ENCODE measurements around the gene PTGFRN.
A peak's percentile ranks its signal among the peaks of the same experiment; 100 is the strongest.
"Not testable (repeated sequence)": the region's sequence is repeated elsewhere in the genome, so short reads cannot be mapped to it uniquely, and the experiment has no call there.

The PTGFRN gene

GRCh38 chr1:116909512-116910378, at the start of gene PTGFRN:
Gene PTGFRN (plus strand): TSS chr1:116909916. CDS start chr1:116910204, 288 bp downstream.
- peak; percentile 91 for DNase-seq (ENCODE audit: low spot score)

- not testable (repeated sequence) for DNase-seq (ENCODE audit: low spot score)
Measured at GRCh38 chr1:116860167-116860566, 49.5 kb upstream of the PTGFRN start.

GRCh38 chr1:116861137-116861536, 48.6 kb upstream of the PTGFRN start:
- DNase-seq (ENCODE audit: low spot score), result peak; percentile 27

GRCh38 chr1:116863031-116863430, 46.7 kb upstream of the PTGFRN start:
- DNase-seq (ENCODE audit: low spot score), result not testable (repeated sequence)

GRCh38 chr1:116866478-116866877, 43.2 kb upstream of the PTGFRN start:
- not testable (repeated sequence) for DNase-seq (ENCODE audit: low spot score)

- no peak for DNase-seq (ENCODE audit: low spot score)
Measured at GRCh38 chr1:116868385-116868784, 41.3 kb upstream of the PTGFRN start.

GRCh38 chr1:116869611-116870010, 40.1 kb upstream of the PTGFRN start:
- DNase-seq (ENCODE audit: low spot score), result no peak

GRCh38 chr1:116870300-116870699, 39.4 kb upstream of the PTGFRN start:
- no peak for DNase-seq (ENCODE audit: low spot score)

GRCh38 chr1:116871779-116872146, 38.0 kb upstream of the PTGFRN start:
- DNase-seq (ENCODE audit: low spot score), result no peak

- no peak for DNase-seq (ENCODE audit: low spot score)
Measured at GRCh38 chr1:116873680-116874271, 35.9 kb upstream of the PTGFRN start.

GRCh38 chr1:116874733-116875249, 34.9 kb upstream of the PTGFRN start:
- DNase-seq (ENCODE audit: low spot score), result no peak

GRCh38 chr1:116875391-116875790, 34.3 kb upstream of the PTGFRN start:
- DNase-seq (ENCODE audit: low spot score), result no peak

GRCh38 chr1:116875946-116876345, 33.8 kb upstream of the PTGFRN start:
- DNase-seq (ENCODE audit: low spot score), result not testable (repeated sequence)

- no peak for DNase-seq (ENCODE audit: low spot score)
Measured at GRCh38 chr1:116877141-116877818, 32.4 kb upstream of the PTGFRN start.

- peak; percentile 38 for DNase-seq (ENCODE audit: low spot score)
Measured at GRCh38 chr1:116878804-116879477, 30.8 kb upstream of the PTGFRN start.

- no peak for DNase-seq (ENCODE audit: low spot score)
Measured at GRCh38 chr1:116879478-116880133, 30.1 kb upstream of the PTGFRN start.

- no peak for DNase-seq (ENCODE audit: low spot score)
Measured at GRCh38 chr1:116880917-116881316, 28.8 kb upstream of the PTGFRN start.

- peak; percentile 67 for DNase-seq (ENCODE audit: low spot score)
Measured at GRCh38 chr1:116881879-116882520, 27.7 kb upstream of the PTGFRN start.

GRCh38 chr1:116882866-116883265, 26.9 kb upstream of the PTGFRN start:
- DNase-seq (ENCODE audit: low spot score), result no peak

GRCh38 chr1:116886291-116886878, 23.3 kb upstream of the PTGFRN start:
- no peak for DNase-seq (ENCODE audit: low spot score)

GRCh38 chr1:116887212-116887611, 22.5 kb upstream of the PTGFRN start:
- DNase-seq (ENCODE audit: low spot score), result no peak
